HG03175 (cell line): ENCODE results near the gene CBY2.
"Not testable (repeated sequence)": the region's sequence is repeated elsewhere in the genome, so short reads cannot be mapped to it uniquely, and the experiment has no call there.

ENCODE experiments used
- ATAC-seq: cut with Tn5 transposase; IDR thresholded peaks from one replicate; pipeline ENCODE4 v1.9.1; 2021; ENCODE audit warnings: mild to moderate bottlenecking, moderate library complexity; ENCODE audit not compliant: unreplicated experiment

CBY2 gene

GRCh38 chr13:45737571-45738017 lies 35.5 kb downstream of the CBY2 start:
- no peak for ATAC-seq

DNA sequence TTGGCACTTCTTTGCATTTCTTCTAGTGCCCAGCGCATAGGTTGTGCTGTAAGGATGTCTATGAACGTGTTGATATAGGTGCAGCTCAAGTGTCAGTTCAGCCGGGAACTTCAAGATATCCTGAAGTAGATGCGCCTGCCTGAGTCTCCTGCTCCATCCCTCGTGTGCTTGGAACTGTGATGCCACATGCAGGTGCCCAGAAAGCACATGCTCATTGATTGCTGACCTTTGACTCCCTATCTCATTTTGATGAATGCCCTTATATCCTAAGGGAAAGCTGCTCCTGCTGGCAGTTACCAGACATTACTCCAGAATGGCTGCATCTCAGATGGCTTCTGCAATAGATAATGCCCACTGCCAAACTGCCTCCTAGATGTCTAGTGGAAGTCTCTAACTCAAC lies 40.9 kb downstream of the CBY2 start:
- no peak for ATAC-seq

DNA sequence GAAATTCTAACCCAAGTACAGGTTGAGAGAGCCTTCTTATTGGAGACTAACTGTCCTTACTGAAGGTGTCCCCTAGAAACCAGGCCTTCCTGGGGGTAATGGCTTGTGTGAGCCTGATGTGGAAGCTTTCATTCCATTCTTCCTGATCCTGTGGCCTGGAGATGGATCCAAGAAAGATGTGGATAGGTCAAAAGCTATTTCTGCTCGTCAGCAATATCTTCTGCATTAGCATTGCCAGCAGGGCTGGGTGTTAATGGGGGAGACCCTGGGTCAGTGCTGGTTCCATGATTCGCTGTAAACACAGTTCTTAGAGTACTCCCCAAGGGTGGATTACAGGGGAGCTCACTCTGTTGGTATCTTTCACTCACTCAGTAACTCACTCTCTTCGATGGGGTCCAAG lies 42.9 kb downstream of the CBY2 start:
- no peak for ATAC-seq

DNA sequence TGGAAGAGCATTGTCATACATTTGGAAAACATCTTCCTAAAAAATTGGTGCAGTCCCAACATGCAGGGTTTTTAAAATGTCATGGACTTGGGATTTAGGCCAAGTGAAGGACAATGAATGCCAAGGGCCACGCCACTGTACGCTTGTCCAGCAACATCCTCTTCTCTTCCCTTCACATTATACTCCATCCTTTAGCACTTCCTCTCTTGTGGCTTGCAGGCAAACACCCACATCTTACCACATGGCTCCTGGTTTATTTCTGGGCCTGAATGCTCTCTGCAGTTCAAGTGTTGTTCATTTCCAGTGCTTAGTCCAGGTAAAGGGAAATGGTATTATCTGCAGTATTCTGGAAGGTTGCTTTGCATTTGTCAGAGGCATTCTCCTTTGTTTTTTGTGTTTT lies 45.0 kb downstream of the CBY2 start:
- no peak for ATAC-seq

GRCh38 chr13:45748941-45749759 lies 47.0 kb downstream of the CBY2 start:
- ATAC-seq: no peak

- ATAC-seq: no peak
Measured at GRCh38 chr13:45750566-45750965, 48.4 kb downstream of the CBY2 start.

DNA sequence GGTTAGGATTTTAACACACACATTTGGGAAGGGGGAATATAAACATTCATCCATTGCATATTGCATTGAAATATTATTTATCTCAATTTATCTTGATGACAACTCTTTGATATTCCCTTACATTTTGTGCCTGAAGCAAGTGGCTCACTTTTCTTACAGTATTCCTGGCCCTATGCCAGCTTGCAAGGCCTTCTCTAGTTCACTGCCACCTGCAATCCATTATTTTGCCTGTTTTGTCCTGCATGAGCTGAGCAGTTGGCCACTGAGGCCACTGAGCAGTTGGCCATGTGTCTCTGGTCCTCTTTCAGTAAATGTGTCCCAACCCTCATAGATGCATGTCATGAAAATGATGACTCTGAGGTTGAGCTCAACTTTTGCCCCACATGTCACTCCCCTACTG lies 49.8 kb downstream of the CBY2 start:
- ATAC-seq: no peak

DNA sequence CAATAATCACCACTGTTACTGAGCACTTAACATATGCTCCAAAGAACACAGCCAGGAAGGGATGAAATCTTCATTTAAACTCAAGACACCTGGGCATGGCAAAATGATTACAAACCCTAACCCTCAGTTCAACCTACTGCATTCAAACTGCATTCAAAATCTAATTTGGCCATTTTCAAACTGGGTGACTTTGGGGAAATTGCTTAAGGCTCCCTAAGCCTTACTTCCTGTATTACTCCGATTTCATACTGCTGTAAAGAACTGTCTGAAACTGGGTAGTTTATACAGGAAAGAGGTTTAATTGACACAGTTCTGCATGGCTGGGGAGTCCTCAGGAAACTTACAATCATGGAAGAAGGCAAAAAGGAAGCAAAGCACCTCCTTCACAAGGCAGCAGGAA lies 50.4 kb downstream of the CBY2 start:
- no peak for ATAC-seq

DNA sequence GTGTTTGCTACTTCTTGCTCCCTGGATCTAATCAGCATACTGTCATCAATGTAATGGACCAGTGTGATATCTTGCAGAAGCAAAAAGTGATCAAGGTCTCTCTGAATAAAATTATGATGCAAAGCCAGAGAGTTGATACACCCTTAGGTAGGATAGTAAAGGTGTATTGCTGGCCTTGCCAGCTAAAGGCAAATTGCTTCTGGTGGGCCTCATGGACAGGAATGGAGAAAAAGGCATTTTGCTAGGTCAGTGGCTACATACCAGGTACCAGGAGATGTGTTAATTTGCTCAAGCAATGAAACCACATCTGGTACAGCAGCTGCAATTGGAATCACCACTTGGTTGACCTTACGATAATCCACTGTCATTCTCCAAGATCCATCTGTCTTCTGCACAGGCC lies 54.4 kb downstream of the CBY2 start:
- ATAC-seq: not testable (repeated sequence)

DNA sequence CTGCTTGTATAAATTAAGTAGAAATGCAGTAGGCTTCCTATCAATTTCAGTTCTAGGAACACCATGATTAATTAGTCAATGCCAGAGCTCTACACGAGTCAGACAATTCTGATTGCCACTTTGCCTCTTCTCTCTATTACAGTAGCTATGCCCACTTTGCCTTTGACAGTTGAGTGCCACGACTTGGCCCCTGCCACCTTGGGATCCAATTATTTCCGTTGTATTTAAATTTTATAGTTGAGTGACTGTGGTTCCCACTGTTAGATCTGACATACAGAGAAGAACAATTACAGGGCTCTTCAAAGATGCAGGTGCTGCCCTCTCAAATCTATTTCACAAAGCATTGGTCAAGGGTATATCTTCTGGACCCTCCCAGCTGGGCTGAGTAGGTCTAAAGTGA lies 55.5 kb downstream of the CBY2 start:
- ATAC-seq: not testable (repeated sequence)

GRCh38 chr13:45763419-45763818 lies 61.3 kb downstream of the CBY2 start:
- no peak for ATAC-seq
